T47D (cell line): ENCODE data around the gene VAC14.

Source experiments
- DNase-seq, 2 experiments: peaks; one replicate each; pipeline versions ENCODE4 v3.0.0 to v3.0.0-alpha.2; 2011 to 2012; ENCODE audit warnings: low read depth in 1 of 2, low spot score in 1 of 2
- JUND ChIP-seq: IDR thresholded peaks from 2 replicates; pipeline ENCODE4 v1.6.1; 2012; ENCODE audit warnings: low read depth
- in situ Hi-C: cut with HindIII; loops from 2 replicates; pipeline ENCODE4 v1.10.0; 2016; ENCODE audit warnings: low sequenced_read_pairs, low pct_unique_long_range_greater_than_20kb

VAC14 gene

GRCh38 chr16:70766658-70767057, 34.3 kb downstream of the VAC14 start:
- in situ Hi-C loops: no loop called here
- DNase-seq: no peak
- TF ChIP-seq JUND: no peak

- TF ChIP-seq JUND: no peak
- in situ Hi-C loops: no loop called here
- DNase-seq: no peak
Observed at GRCh38 chr16:70766176-70766575, 34.8 kb downstream of the VAC14 start.

- no peak for TF ChIP-seq JUND
- in situ Hi-C loops: no loop called here
- DNase-seq: no peak
Observed at GRCh38 chr16:70765491-70765890, 35.5 kb downstream of the VAC14 start.

- no peak for DNase-seq
- no peak for TF ChIP-seq JUND
- in situ Hi-C loops: no loop called here
Observed at GRCh38 chr16:70764632-70765031, 36.3 kb downstream of the VAC14 start.

GRCh38 chr16:70760221-70760620, 40.7 kb downstream of the VAC14 start:
- in situ Hi-C loops: no loop called here
- no peak for TF ChIP-seq JUND
- DNase-seq: no peak

- in situ Hi-C loops: no loop called here
- no peak for TF ChIP-seq JUND
- DNase-seq: no peak
Observed at GRCh38 chr16:70759666-70760065, 41.3 kb downstream of the VAC14 start.

GRCh38 chr16:70758786-70759185, 42.2 kb downstream of the VAC14 start:
- in situ Hi-C loops: no loop called here
- DNase-seq: no peak

GRCh38 chr16:70757183-70757582, 43.8 kb downstream of the VAC14 start:
- TF ChIP-seq JUND: no peak
- in situ Hi-C loops: no loop called here

More at GRCh38 chr16:70758786-70759185, 42.2 kb downstream of the VAC14 start:
- TF ChIP-seq JUND: no peak

GRCh38 chr16:70756071-70756470, 44.9 kb downstream of the VAC14 start:
- no peak for TF ChIP-seq JUND
- in situ Hi-C loops: no loop called here
- DNase-seq: no peak

More at GRCh38 chr16:70757183-70757582, 43.8 kb downstream of the VAC14 start:
- no peak for DNase-seq

- in situ Hi-C loops: no loop called here
- no peak for TF ChIP-seq JUND
- no peak for DNase-seq
Observed at GRCh38 chr16:70754851-70755600, 45.9 kb downstream of the VAC14 start.

- TF ChIP-seq JUND: no peak
- in situ Hi-C loops: no loop called here
Observed at GRCh38 chr16:70754371-70754770, 46.6 kb downstream of the VAC14 start.

GRCh38 chr16:70753694-70754325, 47.1 kb downstream of the VAC14 start:
- DNase-seq: no peak
- in situ Hi-C loops: no loop called here
- no peak for TF ChIP-seq JUND

More at GRCh38 chr16:70754371-70754770, 46.6 kb downstream of the VAC14 start:
- no peak for DNase-seq

GRCh38 chr16:70753228-70753627, 47.7 kb downstream of the VAC14 start:
- TF ChIP-seq JUND: no peak
- in situ Hi-C loops: no loop called here
- DNase-seq: no peak

- DNase-seq: no peak
- no peak for TF ChIP-seq JUND
- in situ Hi-C loops: no loop called here
Observed at GRCh38 chr16:70752426-70752825, 48.5 kb downstream of the VAC14 start.
